Fibroblast of mammary gland (primary cell): ENCODE data around the gene LEAP2.

Experiments used
- DNase-seq: peaks from one replicate; pipeline ENCODE4 v3.0.0-alpha.2; 2010; ENCODE audit warnings: low read depth
- H3K4me3 ChIP-seq: 2 replicates; pipeline ENCODE4 v1.5.1; 2011; ENCODE audit warnings: low read depth, mild to moderate bottlenecking, low read length, moderate library complexity; ENCODE audit not compliant: control insufficient read depth
- CTCF ChIP-seq: conservative IDR thresholded peaks from 2 replicates; pipeline ENCODE4 v1.5.1; 2011; ENCODE audit warnings: low read depth, low read length, inconsistent platforms; ENCODE audit not compliant: control insufficient read depth, insufficient read depth

The LEAP2 gene

GRCh38 chr5:132868754-132869153, 4.7 kb upstream of the LEAP2 start:
- no peak overlapping the region for H3K4me3 ChIP-seq
- no peak for DNase-seq
- TF ChIP-seq CTCF, result no peak

GRCh38 chr5:132870801-132871200, 2.7 kb upstream of the LEAP2 start:
- TF ChIP-seq CTCF, result no peak

GRCh38 chr5:132871459-132872284, 1.8 kb upstream of the LEAP2 start:
- no peak for DNase-seq
- no peak overlapping the region for H3K4me3 ChIP-seq
- TF ChIP-seq CTCF, result no peak

More at GRCh38 chr5:132870801-132871200, 2.7 kb upstream of the LEAP2 start:
- no peak overlapping the region for H3K4me3 ChIP-seq
- DNase-seq, result no peak

DNA sequence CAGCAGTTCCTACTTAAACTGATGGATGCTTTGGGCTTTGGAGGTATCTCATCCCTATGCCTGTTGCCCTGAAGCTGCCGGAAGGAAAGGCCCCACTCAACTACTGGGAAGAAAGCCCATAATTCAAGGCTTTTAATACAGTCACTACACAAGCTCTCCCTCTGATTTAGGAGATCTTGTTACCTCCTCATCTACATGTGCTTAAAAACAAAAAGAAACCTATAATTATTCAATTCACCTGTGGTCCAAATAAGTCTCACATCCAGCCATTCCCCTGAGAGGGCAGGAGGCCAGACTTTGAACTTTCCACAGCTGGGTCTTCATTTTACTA, 715 bp upstream of the LEAP2 start:
- DNase-seq, result no peak
- no peak for TF ChIP-seq CTCF
- no peak overlapping the region for H3K4me3 ChIP-seq

- no peak for DNase-seq
- TF ChIP-seq CTCF, result no peak
- no peak overlapping the region for H3K4me3 ChIP-seq
These were observed 433 bp downstream of the LEAP2 start for GRCh38 chr5:132873930-132874271.

- no peak for TF ChIP-seq CTCF
- DNase-seq, result no peak
These were observed 2.7 kb downstream of the LEAP2 start for GRCh38 chr5:132876020-132876759.

More at GRCh38 chr5:132876020-132876759, 2.7 kb downstream of the LEAP2 start:
- no peak overlapping the region for H3K4me3 ChIP-seq
